ENCODE results near the gene ART3. TPM values are rescaled to one million over a fixed set of nuclear protein-coding genes. Genes with fewer than 3 reads are reported as not detected.
A peak's percentile ranks its signal among the peaks of the same experiment; 100 is the strongest.

Gene ART3
- total and polyA plus RNA-seq, 2 of the 8 experiments (the other 6 are each of a cell fraction or from before 2014, with no cell fraction given) = 0.21 to 0.63 TPM

DNA sequence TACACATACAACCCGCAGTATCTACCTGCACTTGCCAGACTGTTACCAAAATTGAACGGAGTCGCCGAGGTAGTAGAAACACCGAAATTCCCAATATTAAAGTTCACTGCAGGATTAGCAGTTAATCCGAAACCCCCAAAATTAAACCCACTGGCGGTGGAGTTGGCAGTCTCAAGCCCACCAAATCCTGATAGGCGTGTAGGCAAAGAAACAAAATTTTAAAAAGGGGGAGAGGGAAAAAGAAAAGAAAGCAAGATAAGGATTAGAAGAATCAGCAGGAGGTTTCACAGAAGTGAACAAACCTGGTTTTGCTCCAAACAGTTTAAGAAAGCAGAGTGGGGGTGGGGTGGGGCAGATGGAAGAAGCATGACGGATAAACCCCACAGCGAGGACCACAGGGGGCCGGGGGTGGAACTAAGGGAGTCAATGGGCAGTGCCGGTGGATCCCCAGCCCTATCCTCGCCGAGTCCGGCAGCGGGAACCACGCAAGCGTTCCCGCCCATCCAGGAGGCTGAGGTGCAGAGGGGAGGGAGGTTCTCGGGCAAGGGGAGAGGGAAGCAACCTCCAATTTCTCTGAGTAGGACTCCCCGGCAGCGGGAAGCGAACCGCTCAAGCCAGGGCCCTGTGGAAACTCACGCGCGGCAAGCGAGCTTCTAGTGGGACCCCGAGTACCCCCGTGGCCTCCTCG is 73.1 kb downstream of the ART3 start:
- H3K23me2 ChIP-seq (ENCODE audit: low read depth, low read length) = peaks cover 5% of the 10 kb centered on the region
- WGBS, 2 experiments (ENCODE audit: extremely low coverage in 1 of 2, insufficient coverage in 1 of 2, insufficient read length in 1 of 2, insufficient replicate concordance in 2 of 2, low coverage in 1 of 2, low lambda C conversion rate in 2 of 2, missing lambda C conversion rate in 1 of 2) = 2% methylated on average over 27 of the region's 31 CpGs; no CpG with 5 or more reads in 1 of the 2 experiments
- H3K4ac ChIP-seq (replicated peaks; ENCODE audit: insufficient read length, low read depth, low read length) = no peak overlapping the region
- peaks cover 4 to 17% (median 9%) of the 10 kb centered on the region in 4 experiments; a peak in 6 of 8 replicates for H3K36me3 ChIP-seq (ENCODE audit: control insufficient read depth in 2 of 4, insufficient read depth in 4 of 4, low read length in 3 of 4)
- H3K23ac ChIP-seq (ENCODE audit: insufficient read length) = no peak overlapping the region
- H3K18ac ChIP-seq (ENCODE audit: extremely low read depth, low read length) = peak overlapping the region; percentile 93; the same call in 1 of the 2 replicates
- H3K9me3 ChIP-seq (ENCODE audit: insufficient read depth in 2 of 2, low read depth in 1 of 2, low read length in 1 of 2) = no peaks in the 10 kb centered on the region
- peak overlapping the region; percentile 62 for H3K56ac ChIP-seq (replicated peaks; ENCODE audit: insufficient read length, low read depth, low read length)
- H3K4me3 ChIP-seq (ENCODE audit: extremely low read depth in 1 of 4, insufficient read depth in 2 of 4, low read depth in 3 of 4, low read length in 4 of 4) = peak overlapping the region; percentile 85 to 96 (median 92)
- H2BK15ac ChIP-seq (ENCODE audit: low read length) = 0 out of 2 replicates have a peak overlapping the region, but pooled peaks have one; percentile 81
- no peak overlapping the region for H2BK120ac ChIP-seq (replicated peaks; ENCODE audit: low read depth, low read length)
- no peak overlapping the region for H2BK20ac ChIP-seq (ENCODE audit: low read length)
- peaks cover 5% of the 10 kb centered on the region for H3K79me1 ChIP-seq (ENCODE audit: low read depth, low read length)
- H2AFZ ChIP-seq (ENCODE audit: low read length) = no peak overlapping the region
- H3K79me2 ChIP-seq (ENCODE audit: control insufficient read depth in 1 of 2, insufficient read depth in 2 of 2, low read length in 2 of 2) = peaks cover 12 to 58% of the 10 kb centered on the region in 2 experiments; a peak in 3 of 4 replicates
- H3K4me2 ChIP-seq (ENCODE audit: insufficient read depth in 1 of 2, low read depth in 2 of 2, low read length in 2 of 2) = peak overlapping the region; percentile 74 to 78
- peak overlapping the region; percentile 98; the same call in 1 of the 2 replicates for H4K8ac ChIP-seq (ENCODE audit: extremely low read depth, insufficient read depth, low read length)
- H3K27ac ChIP-seq (ENCODE audit: low read depth, low read length) = peak overlapping the region; percentile 95
- peak overlapping the region; percentile 82 for H4K5ac ChIP-seq (ENCODE audit: insufficient read length, low read depth, low read length)
- H3K4me1 ChIP-seq (replicated peaks in 1 of 4; ENCODE audit: control insufficient read depth in 3 of 4, insufficient read depth in 4 of 4, low read length in 3 of 4) = no peaks in the 10 kb centered on the region
- H2BK12ac ChIP-seq (ENCODE audit: low read depth, low read length) = no peak overlapping the region
- no peaks in the 10 kb centered on the region for H3K27me3 ChIP-seq (replicated peaks in 1 of 4; ENCODE audit: control insufficient read depth in 3 of 4, extremely low read depth in 1 of 4, insufficient read depth in 3 of 4, low read length in 3 of 4)
- H2BK5ac ChIP-seq (ENCODE audit: low read depth, low read length) = peak overlapping the region; percentile 66
- DNase-seq (ENCODE audit: low read depth in 1 of 2, low spot score in 2 of 2) (peak; percentile 85 to 96), FAIRE-seq (peak; percentile 84)
- peak overlapping the region; percentile 32 for H4K91ac ChIP-seq (replicated peaks; ENCODE audit: insufficient read length, low read length)
- no peak overlapping the region for H3K14ac ChIP-seq (ENCODE audit: insufficient read length)
- ChIA-PET CTCF (ENCODE audit: partially characterized antibody) (interaction anchor here (1.0 kb wide), 1 partner anchor 208 kb away, joined by 3 read pairs; no protein-coding TSS in a partner anchor), POLR2A (ENCODE audit: partially characterized antibody) (interaction anchor here (0.8 to 1.5 kb wide), 17 partner anchors 9 to 312 kb away, joined by 3 to 6 read pairs (median 3); partner anchors contain the start of gene NAAA)
- no peak overlapping the region for H2AK5ac ChIP-seq (ENCODE audit: low read depth, low read length)
- peaks cover under 1 to 6% of the 10 kb centered on the region in 2 experiments for H4K20me1 ChIP-seq (replicated peaks in 1 of 2; ENCODE audit: control insufficient read depth in 1 of 2, insufficient read depth in 2 of 2, low read length in 2 of 2)
- H3K9ac ChIP-seq (replicated peaks in 1 of 4; ENCODE audit: extremely low read depth in 1 of 4, low read depth in 3 of 4, low read length in 3 of 4) = peak overlapping the region; percentile 92 to 95 (median 94)
- TF ChIP-seq NANOG (IDR thresholded peaks at IDR 0.05; ENCODE audit: insufficient read depth, low read depth, low read length, poor library complexity, severe bottlenecking) (no peak), BACH1 (IDR thresholded peaks at IDR 0.05; ENCODE audit: low read length) (peak; percentile 55; the same call in 1 of the 2 replicates), TBP (IDR thresholded peaks at IDR 0.05; ENCODE audit: low read depth, low read length) (peak; percentile 60), RFX5 (IDR thresholded peaks at IDR 0.05; ENCODE audit: borderline replicate concordance, low read depth, low read length) (no peak), CBX8 (IDR thresholded peaks at IDR 0.05; ENCODE audit: borderline replicate concordance, low read depth, low read length) (no peak), PHF8 (conservative IDR thresholded peaks at IDR 0.05; ENCODE audit: low read depth, low read length) (no peak), TCF12 (IDR thresholded peaks at IDR 0.05; ENCODE audit: low read depth, low read length) (peak; percentile 79), SP2 (IDR thresholded peaks at IDR 0.05; ENCODE audit: low read length) (no peak), HDAC2 (IDR thresholded peaks at IDR 0.05; ENCODE audit: borderline replicate concordance in 1 of 2, low read depth in 2 of 2, low read length in 2 of 2) (no peak), MAFK (IDR thresholded peaks at IDR 0.05; ENCODE audit: low read depth, low read length) (no peak), SP1 (IDR thresholded peaks at IDR 0.05; ENCODE audit: low read depth, low read length) (peak; percentile 57; the same call in 1 of the 2 replicates), HDAC6 (IDR thresholded peaks at IDR 0.05; ENCODE audit: low read depth, low read length) (no peak)
